Measurements from ENCODE around the gene CYP1A1. TPM values are rescaled to one million over a fixed set of nuclear protein-coding genes. Genes with fewer than 3 reads are reported as not detected.

The CYP1A1 gene
- total and polyA plus RNA-seq, 2 of the 13 experiments (the other 11 are each of a cell fraction or from before 2014, with no cell fraction given), result 7.9 to 8.0 TPM

GRCh38 chr15:74725845-74726773 lies 781 bp upstream of the CYP1A1 start (continued):
- no peak for TF ChIP-seq SIN3A (IDR thresholded peaks at IDR 0.05; ENCODE audit: borderline replicate concordance, low read depth, low read length)
- TF ChIP-seq, protein P1, sequence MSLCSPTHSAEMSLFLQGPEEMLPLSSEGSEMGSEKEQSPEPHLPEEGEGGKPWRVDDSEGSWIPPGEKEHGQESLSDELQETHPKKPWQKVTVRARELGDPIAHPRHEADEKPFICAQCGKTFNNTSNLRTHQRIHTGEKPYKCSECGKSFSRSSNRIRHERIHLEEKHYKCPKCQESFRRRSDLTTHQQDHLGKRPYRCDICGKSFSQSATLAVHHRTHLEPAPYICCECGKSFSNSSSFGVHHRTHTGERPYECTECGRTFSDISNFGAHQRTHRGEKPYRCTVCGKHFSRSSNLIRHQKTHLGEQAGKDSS (CRISPR knock-in tag; IDR thresholded peaks at IDR 0.05; ENCODE audit: borderline replicate concordance, low read depth), result no peak
- no peak for TF ChIP-seq PCBP2 (optimal IDR thresholded peaks at IDR 0.05; ENCODE audit: low read depth, low read length, poor library complexity, severe bottlenecking)
- TF ChIP-seq TOE1 (CRISPR knock-in tag; IDR thresholded peaks at IDR 0.05), result no peak

DNA sequence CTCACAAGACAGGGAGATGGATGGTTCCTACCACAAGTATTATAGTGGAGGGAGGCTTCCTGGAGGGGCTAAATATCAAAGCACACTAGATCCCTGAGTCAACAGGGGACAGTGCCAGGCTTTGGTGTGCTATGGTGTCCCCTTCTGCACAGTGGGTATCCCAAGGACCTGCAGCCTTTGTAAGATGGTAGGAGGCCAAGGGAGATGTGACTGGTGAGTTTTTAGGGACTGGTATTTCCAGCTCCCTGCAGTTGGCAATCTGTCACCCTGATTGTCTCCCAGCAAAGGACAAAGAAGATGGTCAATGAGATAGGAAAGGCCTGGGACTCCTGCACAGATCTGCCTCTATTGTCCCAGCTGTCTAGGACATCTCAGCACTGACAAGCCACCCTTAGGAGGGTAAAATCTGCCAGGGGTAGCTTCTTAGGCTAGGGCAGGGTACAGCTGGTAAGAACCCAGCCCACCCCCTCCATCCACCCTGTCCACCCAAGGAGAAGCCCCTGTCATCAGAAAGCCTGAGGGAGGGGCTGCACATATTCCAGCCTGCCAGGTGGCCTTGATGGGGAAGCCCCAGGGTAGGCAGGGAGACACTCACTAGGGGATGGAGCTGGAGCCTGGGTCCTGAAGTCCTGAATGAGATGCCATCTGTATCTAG lies 631 bp downstream of the CYP1A1 start:
- in situ Hi-C loops (cut with HindIII; ENCODE audit: extremely low pct_ligation_motif_present, low pct_unique_long_range_greater_than_20kb) (no loop called here), intact Hi-C loops (cut with micrococcal nuclease; ENCODE audit: unreplicated experiment) (no loop called here)
- Histone ChIP-seq H4K20me1 (ENCODE audit: insufficient read depth, low read length) (no peaks in the 10 kb centered on the region), H3K4me2 (ENCODE audit: low read depth, low read length) (peak overlapping the region; percentile 63), H3K36me3 (replicated peaks in 1 of 2; ENCODE audit: control insufficient read depth in 1 of 2, insufficient read depth in 2 of 2, low read length in 2 of 2) (no peaks in the 10 kb centered on the region; a peak in 1 of 5 replicates), H3K79me2 (ENCODE audit: insufficient read depth, low read length) (no peaks in the 10 kb centered on the region), H3K4me1 (ENCODE audit: insufficient read depth, low read length) (peaks cover 55% of the 10 kb centered on the region), H3K27me3 (ENCODE audit: control insufficient read depth in 1 of 2, insufficient read depth in 2 of 2, low read length in 2 of 2) (no peaks in the 10 kb centered on the region), H3K4me3 (replicated peaks in 1 of 3; ENCODE audit: insufficient read depth in 1 of 3, low read depth in 2 of 3, low read length in 3 of 3) (peak overlapping the region in 2 of 3 experiments; percentile 11 to 80; a peak in 3 of 6 replicates), H3K9ac (ENCODE audit: insufficient read depth, low read depth, low read length) (peak overlapping the region; percentile 19; the same call in 1 of the 2 replicates), H2AFZ (ENCODE audit: low read length) (no peak overlapping the region), H3K27ac (ENCODE audit: extremely low read length, insufficient read depth, low read length) (peak overlapping the region; percentile 82), H3K9me3 (ENCODE audit: low read length) (no peaks in the 10 kb centered on the region)
- POLR2A ChIA-PET, result interaction anchor here (0.7 to 4.3 kb wide), 9 partner anchors 21 to 96 kb away, joined by 3 to 53 read pairs (median 4); partner anchors contain the start of genes CYP1A2 and EDC3
- peak; percentile 23 for ATAC-seq
- BruUV-seq (replicated peaks), result no TSS peak
- no peak for FAIRE-seq
- no peak for DNase-seq (ENCODE audit: low spot score)
- TF ChIP-seq GPN1 (CRISPR knock-in tag; IDR thresholded peaks at IDR 0.05; ENCODE audit: borderline replicate concordance) (no peak), BCL3 (CRISPR knock-in tag; IDR thresholded peaks at IDR 0.05) (peak; percentile 54; the same call in 1 of the 2 replicates)
- CTCF ChIA-PET (ENCODE audit: low intra/inter-chr PET ratio, low total read pairs), result no interaction called here
